Fibroblast of lung (primary cell): ENCODE results near the gene KLHL33.

Experiments used
- CTCF ChIP-seq, 2 donors: IDR thresholded peaks in 1 of 2; conservative IDR thresholded peaks in 1 of 2; 1 replicate in 1 of 2; 2 replicates in 1 of 2; pipeline ENCODE4 v1.5.1; 2011 to 2012; ENCODE audit warnings: low read length in 2 of 2, control low read depth in 1 of 2, inconsistent platforms in 1 of 2, low read depth in 1 of 2, mild to moderate bottlenecking in 1 of 2
- EZH2 ChIP-seq: IDR thresholded peaks from 2 replicates; pipeline ENCODE4 v1.5.1; 2012; ENCODE audit warnings: low read length, control low read depth, mild to moderate bottlenecking; ENCODE audit errors: missing control alignments

GRCh38 chr14:20424851-20425250 lies 11.1 kb downstream of the KLHL33 start:
- TF ChIP-seq EZH2 (no peak), CTCF (conservative IDR thresholded peaks at IDR 0.05 in 1 of 2, IDR thresholded peaks at IDR 0.05 in 1 of 2; ENCODE audit: low read depth in 1 of 2, low read length in 2 of 2) (no peak)
